Measurements from ENCODE around the gene EEIG1.
"Not testable (repeated sequence)": the region's sequence is repeated elsewhere in the genome, so short reads cannot be mapped to it uniquely, and the experiment has no call there.

Gene EEIG1

DNA sequence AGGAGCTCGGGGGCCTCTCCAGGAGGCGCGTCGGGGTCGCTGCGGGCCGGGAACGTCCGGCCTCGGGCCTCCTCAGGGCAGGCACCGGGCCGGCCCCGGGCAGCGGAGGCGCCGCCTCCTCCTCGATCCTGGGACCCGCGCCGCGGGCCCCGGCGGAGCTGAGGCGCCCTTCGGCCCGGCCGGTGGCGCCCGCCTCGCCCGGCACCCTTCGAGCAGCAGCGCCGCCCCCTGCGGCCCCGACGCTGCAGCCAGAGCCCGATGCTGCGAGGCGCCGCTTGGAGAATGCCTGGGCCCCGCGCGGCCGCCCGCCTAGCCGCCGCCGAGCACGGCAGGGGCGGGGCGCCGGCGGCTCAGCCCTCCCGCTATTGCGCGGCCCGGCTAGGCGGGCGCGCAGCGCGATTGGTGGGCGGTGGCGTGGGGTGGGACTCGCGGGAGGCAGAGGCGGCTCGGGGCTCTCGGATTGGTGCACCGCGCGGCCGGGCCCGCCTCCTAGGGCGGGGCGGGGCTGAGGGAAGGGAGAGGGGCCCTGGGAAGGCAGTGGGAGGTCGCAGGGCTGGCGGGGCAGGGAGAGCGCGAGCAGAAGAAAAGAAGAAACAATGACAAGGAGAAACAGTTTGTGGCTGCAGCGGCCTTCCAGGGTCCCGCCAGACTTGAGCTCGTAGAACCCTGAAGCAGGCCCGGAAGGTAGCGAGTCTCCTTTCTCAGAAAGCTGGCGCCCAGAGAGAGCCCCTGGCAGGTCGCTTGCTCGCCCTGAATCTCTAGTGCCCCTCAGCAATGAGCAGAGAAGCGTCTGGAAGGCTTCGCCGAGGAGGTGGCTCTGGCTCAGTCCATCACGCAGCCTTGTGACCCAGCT lies at the start of gene EEIG1:
TSS of gene EEIG1 (minus strand) at position 284 of the 853 bp plus-strand sequence. CDS start 852 bp downstream, outside the sequence.
- DNase-seq (ENCODE audit: low read depth in 1 of 2, low spot score in 1 of 2), result peak; percentile 96 to 99

DNA sequence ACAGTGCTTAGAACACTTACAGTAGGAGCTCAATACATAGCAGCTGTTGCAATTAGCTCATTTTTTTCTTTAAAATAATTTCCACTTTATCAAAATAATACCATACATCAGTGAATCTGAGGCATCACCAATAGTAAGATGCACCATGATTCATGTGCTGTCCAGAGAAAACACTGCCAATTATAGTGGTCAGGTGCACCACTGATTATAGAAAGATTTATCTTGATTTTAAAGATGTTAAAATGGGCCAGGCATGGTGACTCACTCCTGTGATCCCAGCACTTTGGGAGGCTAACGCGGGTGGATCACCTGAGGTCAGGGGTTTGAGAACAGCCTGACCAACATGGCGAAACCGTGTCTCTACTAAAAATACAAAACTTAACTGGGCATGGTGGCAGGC lies 46.9 kb upstream of the EEIG1 start:
- DNase-seq (ENCODE audit: low read depth in 1 of 2, low spot score in 1 of 2), result no peak

DNA sequence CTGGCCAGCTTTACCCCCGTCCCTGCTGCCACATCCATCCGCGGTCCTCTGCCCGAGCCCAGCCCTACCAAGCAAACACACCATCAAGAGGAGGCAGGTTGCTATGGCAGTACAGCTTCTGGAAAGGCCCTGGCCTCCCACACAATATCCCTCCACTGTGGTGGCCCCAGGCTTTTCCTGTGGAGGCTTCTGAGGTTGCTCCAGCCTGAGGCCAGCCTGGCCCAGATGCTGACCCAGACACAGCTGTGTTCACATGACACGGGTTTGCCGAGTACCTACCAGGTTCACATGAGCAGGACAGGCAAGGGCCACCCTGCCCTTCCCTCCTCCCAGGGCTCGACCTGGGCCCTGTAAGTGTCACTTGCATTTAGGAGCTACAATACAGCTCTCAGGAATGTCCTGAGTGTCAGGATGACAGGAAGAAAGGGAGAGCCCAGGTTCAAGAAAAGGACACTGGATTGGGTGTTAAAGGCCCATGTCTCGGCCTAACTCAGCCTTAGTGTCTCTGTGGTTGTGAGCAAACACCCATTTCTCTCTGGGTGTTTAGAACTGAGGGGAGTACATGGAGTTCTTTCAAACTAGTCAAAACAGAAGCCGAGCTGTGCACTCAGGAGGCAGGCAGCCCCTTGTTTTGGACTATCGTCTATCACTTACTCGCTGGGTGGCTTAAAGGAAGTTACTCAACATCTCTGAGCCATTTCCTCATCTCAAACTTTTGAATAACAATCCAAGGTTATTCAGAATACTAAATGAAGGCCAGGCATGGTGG lies 46.2 kb upstream of the EEIG1 start:
- DNase-seq (ENCODE audit: low read depth in 1 of 2, low spot score in 1 of 2), result no peak

DNA sequence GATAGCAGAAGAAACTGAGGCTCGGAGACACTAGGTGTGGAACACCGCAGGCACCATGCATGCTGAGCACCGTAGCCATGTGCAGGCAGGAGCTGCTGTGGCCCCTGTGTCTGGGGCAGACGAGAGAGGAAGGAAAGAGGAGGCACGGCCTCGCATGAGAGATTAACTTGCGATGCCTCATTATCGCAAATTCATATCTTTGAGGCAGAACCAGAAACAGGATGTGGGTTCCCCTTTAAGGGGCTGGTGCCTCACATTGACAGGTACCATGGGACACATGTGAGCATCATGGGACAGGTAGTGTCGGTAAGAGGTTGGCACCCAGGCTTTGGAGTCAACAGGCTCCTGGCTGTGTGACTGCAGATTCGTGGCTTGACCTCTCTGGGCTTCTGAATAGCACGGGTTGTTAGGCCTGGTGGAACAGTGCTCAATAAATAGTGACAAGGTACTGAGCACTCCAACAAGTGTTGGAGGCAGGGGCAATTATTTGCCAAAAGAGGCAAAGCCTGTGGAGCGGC lies 45.5 kb upstream of the EEIG1 start:
- DNase-seq (ENCODE audit: low read depth in 1 of 2, low spot score in 1 of 2), result peak; percentile 47 to 63

DNA sequence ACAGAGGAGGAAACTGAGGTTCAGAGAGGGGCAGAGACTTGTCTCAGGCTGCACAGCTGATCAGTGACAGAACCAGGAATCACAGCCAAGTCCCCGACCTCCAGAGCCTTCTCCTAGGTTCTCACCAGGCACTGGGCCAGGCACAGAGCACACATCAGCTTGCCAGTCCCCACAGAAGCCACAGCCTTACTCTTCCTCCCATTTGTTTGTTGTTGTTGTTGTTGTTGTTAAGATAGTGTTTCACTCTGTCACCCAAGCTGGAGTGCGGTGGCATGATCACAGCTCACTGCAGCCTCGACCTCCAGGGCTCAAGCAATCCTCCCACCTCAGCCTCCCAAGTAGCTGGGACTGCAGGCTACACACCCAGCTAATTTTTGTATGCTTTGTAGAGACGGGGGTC lies 44.9 kb upstream of the EEIG1 start:
- DNase-seq (ENCODE audit: low read depth in 1 of 2, low spot score in 1 of 2), result no peak

DNA sequence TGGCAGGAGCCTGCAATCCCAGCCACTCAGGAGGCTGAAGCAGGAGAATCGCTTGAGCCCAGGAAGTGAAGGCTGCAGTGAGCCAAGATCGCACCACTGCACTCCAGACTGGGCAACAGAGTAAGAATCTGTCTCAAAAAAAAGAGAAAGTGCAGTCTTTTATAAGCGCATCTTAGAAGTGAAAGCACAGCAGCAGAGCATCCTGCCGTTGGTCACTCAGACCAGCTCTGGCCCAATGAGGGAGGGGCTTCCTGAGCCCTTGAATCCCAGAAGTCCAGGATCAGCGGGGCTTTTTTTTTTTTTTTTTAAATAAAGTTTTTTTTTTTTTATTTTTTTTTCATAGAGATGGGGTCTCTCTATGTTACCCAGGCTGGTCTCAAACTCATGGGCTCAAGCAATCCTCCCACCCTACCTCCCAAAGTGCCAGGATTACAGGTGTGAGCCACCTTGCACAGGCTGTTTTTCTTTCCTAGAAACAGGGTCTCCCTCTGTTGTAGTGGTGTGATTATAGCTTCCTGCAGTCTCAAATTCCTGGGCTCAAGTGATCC lies 44.0 kb upstream of the EEIG1 start:
- no peak for DNase-seq (ENCODE audit: low read depth in 1 of 2, low spot score in 1 of 2)

DNA sequence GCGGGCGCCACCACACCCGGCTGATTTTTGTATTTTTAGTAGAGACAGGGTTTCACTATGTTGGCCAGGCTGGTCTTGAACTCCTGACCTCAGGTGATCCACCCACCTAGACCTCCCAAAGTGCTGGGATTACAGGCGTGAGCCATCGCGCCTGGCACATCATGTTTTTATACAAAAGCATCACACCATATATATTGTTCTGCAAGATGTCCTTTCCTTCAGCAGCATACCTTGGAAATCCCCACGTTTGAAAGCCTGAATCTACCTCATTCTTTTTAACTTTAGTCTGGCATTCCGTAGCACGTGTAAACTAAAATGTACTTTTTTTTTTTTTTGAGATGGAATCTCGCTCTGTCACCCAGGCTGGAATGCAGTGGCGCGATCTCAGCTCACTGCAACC lies 42.9 kb upstream of the EEIG1 start:
- DNase-seq (ENCODE audit: low read depth in 1 of 2, low spot score in 1 of 2), result not testable (repeated sequence)

DNA sequence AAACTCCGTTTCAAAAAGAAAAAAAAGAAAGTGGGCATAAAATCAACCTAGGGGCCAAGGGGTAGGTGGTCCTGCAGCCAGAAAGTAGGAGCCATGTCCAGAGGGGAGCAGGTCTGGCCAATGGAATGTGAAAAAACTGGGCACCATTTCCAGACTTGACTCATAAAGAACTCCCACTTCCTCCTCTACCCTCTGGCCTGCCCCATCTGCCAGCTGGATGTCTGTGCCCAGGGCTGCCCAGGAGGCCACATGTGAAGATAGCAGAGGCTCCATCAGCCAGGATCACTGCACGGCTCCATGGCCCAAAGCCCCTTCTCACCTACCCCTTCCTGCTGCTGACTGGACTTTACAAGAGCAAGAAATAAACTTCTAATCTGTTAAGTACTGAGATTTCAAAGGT lies 42.1 kb upstream of the EEIG1 start:
- no peak for DNase-seq (ENCODE audit: low read depth in 1 of 2, low spot score in 1 of 2)

DNA sequence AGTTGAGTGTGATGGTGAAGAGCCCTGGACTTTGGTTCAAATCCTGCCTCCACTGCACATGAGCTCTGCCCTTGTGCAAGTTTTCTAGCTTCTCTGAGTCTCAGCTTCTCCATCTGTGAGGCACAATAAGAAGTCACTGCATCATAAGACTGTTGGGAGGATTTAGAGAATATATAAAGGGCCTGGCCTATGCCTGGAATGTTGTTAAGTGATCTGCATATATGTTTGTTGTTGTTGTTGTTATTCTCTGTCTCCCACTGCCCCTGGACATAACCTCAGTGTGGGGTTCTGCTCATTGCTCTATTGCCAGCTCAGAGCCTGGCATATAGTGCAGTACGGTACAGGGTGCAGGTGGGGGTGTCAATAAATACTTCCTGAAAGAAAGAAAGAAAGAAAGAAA lies 40.3 kb upstream of the EEIG1 start:
- DNase-seq (ENCODE audit: low read depth in 1 of 2, low spot score in 1 of 2), result no peak

DNA sequence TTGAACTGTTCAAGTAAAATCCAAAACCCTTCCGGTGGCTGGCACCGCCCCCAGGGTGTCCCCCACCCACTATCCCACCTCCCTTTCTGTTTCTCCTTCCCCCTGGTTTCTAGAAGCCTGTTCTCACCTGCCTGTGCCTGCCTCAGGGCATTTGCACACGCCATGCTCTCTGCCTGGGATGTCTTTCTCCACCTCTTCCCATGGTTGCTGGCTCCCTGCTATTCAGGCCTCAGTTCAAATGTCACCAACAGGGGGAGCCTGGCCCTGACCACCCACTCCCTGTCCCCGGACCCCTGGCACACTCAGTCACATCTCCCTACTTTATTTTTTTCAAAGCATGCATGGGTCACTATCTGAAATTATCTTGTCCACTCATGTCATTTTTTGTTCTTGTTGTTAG lies 39.9 kb upstream of the EEIG1 start:
- DNase-seq (ENCODE audit: low read depth in 1 of 2, low spot score in 1 of 2), result no peak

DNA sequence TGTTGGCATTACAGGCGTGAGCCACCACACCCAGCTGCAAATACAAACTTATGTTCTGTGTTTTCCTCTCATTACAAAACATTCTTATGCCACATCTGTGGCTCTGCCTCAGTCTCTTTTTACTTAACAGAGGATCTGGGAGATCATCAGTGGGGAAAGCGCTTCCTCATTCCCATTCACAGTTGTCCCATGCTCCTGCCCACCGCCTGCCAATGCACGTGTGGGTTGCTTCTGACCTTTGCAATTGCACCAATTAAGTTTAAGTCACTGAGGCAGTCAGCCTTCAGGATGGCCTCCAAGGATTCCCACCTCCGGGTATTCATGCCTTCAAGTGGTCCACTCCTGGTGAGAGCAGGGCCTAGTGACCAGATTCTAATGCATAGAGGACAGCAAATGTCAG lies 34.9 kb upstream of the EEIG1 start:
- no peak for DNase-seq (ENCODE audit: low read depth in 1 of 2, low spot score in 1 of 2)

DNA sequence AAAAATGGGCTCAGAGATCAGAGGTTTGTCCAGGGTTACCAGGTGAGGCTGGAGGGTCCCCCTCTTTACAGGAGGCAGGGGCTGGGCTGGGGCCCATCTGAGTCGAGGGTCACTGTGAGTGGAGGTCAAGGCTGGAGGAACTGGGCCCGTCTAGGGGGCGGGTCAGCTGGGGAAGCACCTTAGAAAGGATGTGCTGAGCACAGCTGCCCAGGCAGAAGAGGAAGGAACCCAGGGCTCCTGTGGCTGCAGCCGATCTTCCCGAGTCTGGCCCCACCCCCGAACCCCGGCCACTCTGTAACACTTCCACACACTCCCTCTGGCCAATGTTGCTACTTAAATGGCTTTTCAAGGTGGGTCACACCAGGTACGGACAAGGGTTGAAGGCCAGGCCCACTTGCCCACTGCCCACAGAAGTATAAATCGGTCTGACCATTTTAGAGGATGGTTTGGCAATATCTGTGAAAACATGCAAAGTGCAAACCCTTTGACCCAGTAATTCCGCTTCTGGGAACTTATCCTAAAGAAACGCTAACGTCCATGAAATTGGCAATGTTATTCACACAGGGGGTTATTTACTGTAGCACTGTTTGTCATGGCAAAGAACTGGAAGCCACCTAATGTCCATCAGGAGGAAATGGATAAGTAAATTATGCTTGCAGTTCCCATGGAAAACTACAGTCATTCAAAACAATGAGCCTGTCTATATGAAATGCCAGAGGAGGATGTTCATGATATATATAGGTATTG lies 30.5 kb upstream of the EEIG1 start:
- DNase-seq (ENCODE audit: low read depth in 1 of 2, low spot score in 1 of 2), result no peak

DNA sequence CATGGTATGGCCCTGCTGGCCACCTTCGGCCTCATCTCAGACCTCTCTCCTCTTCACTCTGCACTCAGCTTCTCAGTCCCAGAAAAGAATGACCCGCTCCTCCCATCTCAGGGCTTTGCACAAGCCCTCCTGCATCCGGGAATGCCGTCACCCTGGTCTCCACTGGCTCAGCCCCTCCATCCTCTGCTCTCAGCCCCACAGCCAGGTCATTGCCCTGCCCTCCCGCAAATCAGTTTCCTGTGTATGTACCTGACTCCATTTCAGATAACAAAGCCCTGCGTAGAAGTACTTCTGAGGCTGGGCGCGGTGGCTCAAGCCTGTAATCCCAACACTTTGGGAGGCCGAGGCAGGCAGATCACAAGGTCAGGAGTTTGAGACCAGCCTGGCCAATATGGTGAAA lies 28.9 kb upstream of the EEIG1 start:
- no peak for DNase-seq (ENCODE audit: low read depth in 1 of 2, low spot score in 1 of 2)

DNA sequence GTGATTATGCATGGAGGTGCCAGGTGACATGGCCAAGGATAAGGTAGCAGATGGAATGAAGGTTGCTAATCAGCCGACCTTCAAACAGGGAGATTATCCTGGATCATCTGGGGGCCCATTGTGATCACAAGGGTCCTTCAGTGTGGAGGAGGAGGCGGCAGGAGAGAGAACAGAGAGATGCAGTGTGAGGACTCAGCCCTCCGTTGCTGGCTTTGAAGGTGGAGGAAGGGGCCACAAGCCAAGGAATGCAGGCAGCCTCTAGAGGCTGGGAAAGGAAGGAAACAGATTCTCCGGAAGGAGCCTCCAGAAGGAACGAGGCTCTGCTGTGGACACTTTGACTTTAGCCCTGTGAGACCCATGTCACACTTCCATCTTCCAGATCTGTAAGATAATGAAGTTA lies 27.4 kb upstream of the EEIG1 start:
- no peak for DNase-seq (ENCODE audit: low read depth in 1 of 2, low spot score in 1 of 2)

DNA sequence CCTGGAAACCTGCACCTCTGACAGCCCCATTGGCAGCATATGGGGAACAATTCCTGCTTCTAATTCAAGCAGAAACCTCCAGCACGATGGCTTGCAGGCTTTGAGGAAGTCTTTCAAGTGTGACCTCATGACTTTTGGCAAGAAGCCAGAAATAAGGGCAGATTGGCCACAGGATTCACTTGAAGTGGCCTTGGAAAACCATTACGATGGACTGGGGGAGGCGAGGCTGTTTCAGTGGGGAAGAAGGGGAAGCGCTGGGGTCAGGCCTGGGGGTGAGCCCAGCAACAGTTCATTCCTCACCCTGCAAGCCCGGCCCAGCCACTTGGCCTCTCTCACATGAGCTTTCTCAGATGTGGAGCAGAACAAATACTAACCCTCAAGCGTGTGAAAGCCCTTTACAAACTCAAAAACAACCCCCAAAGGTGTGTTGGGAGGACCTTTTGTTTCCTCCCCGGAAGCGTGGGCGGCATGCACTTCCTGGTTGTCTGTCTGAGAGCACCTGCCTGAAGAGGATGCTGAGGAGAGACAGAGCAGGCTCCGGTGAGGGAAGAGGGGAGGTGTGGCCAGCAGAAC lies 26.9 kb upstream of the EEIG1 start:
- DNase-seq (ENCODE audit: low read depth in 1 of 2, low spot score in 1 of 2), result peak; percentile 78 to 81

DNA sequence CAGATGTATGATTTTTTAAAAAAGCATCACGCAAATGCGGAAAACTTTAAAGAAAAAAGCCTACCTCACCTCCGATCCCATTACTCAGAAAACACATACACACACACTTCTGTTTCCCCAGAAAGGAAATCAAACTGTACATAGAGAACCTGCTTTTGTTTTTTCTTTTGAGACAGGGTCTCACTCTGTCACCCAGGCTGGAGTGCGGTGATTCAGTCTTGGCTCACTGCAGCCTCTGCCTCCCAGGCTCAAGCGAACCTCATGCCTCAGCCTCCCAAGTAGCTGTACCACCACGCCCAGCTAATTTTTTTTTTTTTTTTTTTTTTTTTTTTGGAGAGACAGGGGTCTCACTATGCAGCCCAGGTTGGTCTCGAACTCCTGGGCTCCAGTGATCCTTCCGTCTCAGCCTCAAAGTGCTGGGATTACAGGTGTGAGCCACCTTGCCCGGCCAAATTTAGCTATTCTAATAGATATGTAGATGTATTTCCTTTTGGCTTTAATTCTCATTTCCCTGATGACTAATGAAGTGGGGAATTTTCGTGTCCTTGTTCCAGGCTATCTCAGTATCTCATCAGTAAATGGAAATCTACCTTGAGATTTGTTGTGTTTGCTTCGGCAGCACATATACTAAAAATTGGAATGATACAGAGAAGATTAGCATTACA lies 25.7 kb upstream of the EEIG1 start:
- no peak for DNase-seq (ENCODE audit: low read depth in 1 of 2, low spot score in 1 of 2)

DNA sequence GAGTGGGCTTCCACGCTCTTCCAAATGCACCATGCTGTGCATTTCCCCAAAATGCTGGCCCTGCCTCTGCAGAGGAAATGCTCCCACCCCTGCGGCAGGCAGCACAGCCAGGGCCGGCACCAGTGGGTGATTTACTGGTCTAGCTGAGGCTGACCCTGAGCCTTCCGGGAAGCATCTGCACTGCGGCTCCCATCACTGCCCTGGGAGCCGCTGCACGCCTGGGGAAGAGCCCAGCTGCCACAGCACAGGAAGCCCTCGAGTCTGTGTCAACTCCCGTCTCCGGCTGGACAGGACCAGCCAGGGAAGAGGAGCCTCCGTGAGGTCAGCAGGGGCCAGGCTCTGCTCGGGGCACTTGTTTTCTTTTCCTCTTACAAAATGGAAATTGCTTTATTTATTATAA lies 25.1 kb upstream of the EEIG1 start:
- no peak for DNase-seq (ENCODE audit: low read depth in 1 of 2, low spot score in 1 of 2)

DNA sequence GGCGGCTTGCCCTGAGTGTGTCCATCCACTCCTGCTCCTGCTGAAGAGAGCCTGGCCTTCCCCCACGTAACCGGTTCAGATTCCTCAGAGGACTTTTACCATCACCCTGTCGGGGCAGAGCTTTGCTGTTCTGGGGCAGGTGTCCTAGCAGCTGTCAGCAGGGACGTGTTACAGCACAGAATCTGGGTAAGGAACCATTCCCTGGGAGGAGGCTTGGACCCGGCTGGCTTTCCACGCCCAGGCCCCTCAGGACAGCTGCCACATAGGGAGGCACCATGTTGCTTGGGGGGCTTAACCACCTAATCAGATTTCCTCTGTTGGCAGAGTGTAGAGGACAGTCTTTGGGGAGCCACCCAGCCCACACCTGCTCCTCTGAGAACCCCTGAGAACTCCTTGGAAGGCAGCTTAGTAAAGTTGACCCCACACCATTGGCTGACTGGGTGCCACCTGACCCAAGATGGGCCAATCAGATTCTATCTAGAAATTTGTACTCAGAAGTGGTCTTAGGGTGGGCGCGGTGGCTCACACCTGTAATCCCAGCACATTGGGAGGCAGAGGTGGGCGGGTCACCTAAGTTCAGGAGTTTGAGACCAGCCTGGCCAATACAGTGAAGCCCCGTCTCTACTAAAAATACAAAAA lies 23.3 kb upstream of the EEIG1 start:
- DNase-seq (ENCODE audit: low read depth in 1 of 2, low spot score in 1 of 2), result no peak

DNA sequence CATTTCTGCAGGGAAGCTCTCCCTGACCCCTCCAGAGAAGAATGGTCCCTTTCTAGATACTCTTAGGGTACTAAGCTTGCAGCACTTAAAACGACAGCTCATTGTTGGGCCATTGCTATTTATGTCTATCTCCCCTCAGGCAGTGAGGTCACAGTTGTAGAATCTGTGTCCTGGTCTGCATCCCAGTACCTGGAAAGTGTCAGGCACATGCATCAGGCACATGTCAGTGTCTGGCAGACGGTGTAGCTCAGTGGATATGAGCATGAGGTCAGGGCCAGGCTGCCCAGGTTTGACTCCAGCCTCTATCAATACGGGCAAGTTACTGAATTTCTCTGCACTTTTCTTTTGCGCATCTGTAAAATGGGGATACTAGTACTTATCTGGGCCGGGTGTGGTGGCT lies 22.2 kb upstream of the EEIG1 start:
- DNase-seq (ENCODE audit: low read depth in 1 of 2, low spot score in 1 of 2), result no peak

DNA sequence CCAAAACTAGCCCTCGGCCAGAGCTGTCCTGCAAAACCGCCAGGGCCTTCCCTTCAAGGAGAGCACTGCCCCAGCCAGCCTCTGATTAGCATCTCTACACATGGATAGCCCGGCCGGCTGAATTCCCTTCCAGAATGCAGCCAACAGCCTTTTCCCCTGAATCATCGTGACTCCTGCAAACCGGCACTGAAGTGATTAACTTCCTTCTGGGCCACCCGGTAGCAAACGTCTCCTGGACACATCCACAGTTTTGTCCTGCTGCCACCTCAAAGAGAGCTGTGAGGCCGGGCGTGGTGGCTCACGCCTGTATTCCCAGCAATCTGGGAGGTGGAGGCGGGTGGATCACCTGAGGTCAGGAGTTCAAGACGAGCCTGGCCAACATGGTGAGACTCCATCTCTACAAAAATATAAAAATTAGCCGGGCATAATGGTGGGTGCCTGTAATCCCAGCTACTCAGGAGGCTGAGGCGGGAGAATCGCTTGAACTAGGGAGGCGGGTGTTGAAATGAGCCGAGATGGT lies 21.1 kb upstream of the EEIG1 start:
- no peak for DNase-seq (ENCODE audit: low read depth in 1 of 2, low spot score in 1 of 2)

All from stimulated activated CD4-positive, alpha-beta T cell treated with anti-CD3 and anti-CD28 coated beads, Interleukin-15, amount 100 ng/mL, for 1 hour (primary cell).